Activated naive CD8-positive, alpha-beta T cell (primary cell): ENCODE measurements around the gene MYL5.
"Not testable (repeated sequence)": the region's sequence is repeated elsewhere in the genome, so short reads cannot be mapped to it uniquely, and the experiment has no call there.

Source experiments
- H3K27ac Mint-ChIP-seq: one replicate; pipeline ENCODE4 v1.8.0; 2021; ENCODE audit warnings: mixed read lengths
- H3K27me3 Mint-ChIP-seq: one replicate; pipeline ENCODE4 v1.8.0; 2021; ENCODE audit warnings: mixed read lengths
- H3K36me3 Mint-ChIP-seq: one replicate; pipeline ENCODE4 v1.8.0; 2021; ENCODE audit warnings: mixed read lengths
- H3K4me1 Mint-ChIP-seq: one replicate; pipeline ENCODE4 v1.8.0; 2021; ENCODE audit warnings: low read depth, mixed read lengths
- H3K4me3 Mint-ChIP-seq: one replicate; pipeline ENCODE4 v1.8.0; 2021; ENCODE audit warnings: mild to moderate bottlenecking, mixed read lengths
- H3K9me3 Mint-ChIP-seq: one replicate; pipeline ENCODE4 v1.8.0; 2021; ENCODE audit warnings: low read depth, mixed read lengths

MYL5 gene

GRCh38 chr4:692771-693554, 18.6 kb downstream of the MYL5 start:
- no peaks in the 10 kb centered on the region for H3K36me3 Mint-ChIP-seq
- H3K4me3 Mint-ChIP-seq, result no peak overlapping the region
- H3K27me3 Mint-ChIP-seq, result peaks cover 8% of the 10 kb centered on the region
- H3K9me3 Mint-ChIP-seq, result no peaks in the 10 kb centered on the region
- no peak overlapping the region for H3K27ac Mint-ChIP-seq
- no peaks in the 10 kb centered on the region for H3K4me1 Mint-ChIP-seq

GRCh38 chr4:694341-694940, 20.1 kb downstream of the MYL5 start:
- H3K4me1 Mint-ChIP-seq, H3K27ac Mint-ChIP-seq, H3K36me3 Mint-ChIP-seq, H3K9me3 Mint-ChIP-seq, H3K27me3 Mint-ChIP-seq, H3K4me3 Mint-ChIP-seq: not testable (repeated sequence)

- Mint-ChIP-seq H3K36me3 (no peaks in the 10 kb centered on the region), H3K27ac (no peak overlapping the region), H3K4me1 (peaks cover 6% of the 10 kb centered on the region), H3K4me3 (no peak overlapping the region), H3K27me3 (no peaks in the 10 kb centered on the region), H3K9me3 (no peaks in the 10 kb centered on the region)
These were observed 25.7 kb downstream of the MYL5 start for GRCh38 chr4:699816-700580.

GRCh38 chr4:700587-701264, 26.4 kb downstream of the MYL5 start:
- no peaks in the 10 kb centered on the region for H3K9me3 Mint-ChIP-seq
- no peak overlapping the region for H3K4me3 Mint-ChIP-seq
- H3K27me3 Mint-ChIP-seq, result no peaks in the 10 kb centered on the region
- no peaks in the 10 kb centered on the region for H3K36me3 Mint-ChIP-seq
- H3K4me1 Mint-ChIP-seq, result peaks cover 6% of the 10 kb centered on the region
- no peak overlapping the region for H3K27ac Mint-ChIP-seq

- Mint-ChIP-seq H3K9me3 (no peaks in the 10 kb centered on the region), H3K27me3 (no peaks in the 10 kb centered on the region), H3K4me1 (peaks cover 8% of the 10 kb centered on the region), H3K27ac (no peak overlapping the region), H3K36me3 (no peaks in the 10 kb centered on the region), H3K4me3 (no peak overlapping the region)
These were observed 28.3 kb downstream of the MYL5 start for GRCh38 chr4:702618-703048.

- H3K9me3 Mint-ChIP-seq, result no peaks in the 10 kb centered on the region
- H3K27ac Mint-ChIP-seq, result no peak overlapping the region
- H3K27me3 Mint-ChIP-seq, result no peaks in the 10 kb centered on the region
- H3K36me3 Mint-ChIP-seq, result no peaks in the 10 kb centered on the region
- H3K4me1 Mint-ChIP-seq, result peaks cover 11% of the 10 kb centered on the region
- H3K4me3 Mint-ChIP-seq, result no peak overlapping the region
These were observed 29.2 kb downstream of the MYL5 start for GRCh38 chr4:703336-704197.

GRCh38 chr4:704198-704891, 30.0 kb downstream of the MYL5 start:
- no peaks in the 10 kb centered on the region for H3K27me3 Mint-ChIP-seq
- no peak overlapping the region for H3K4me3 Mint-ChIP-seq
- no peaks in the 10 kb centered on the region for H3K36me3 Mint-ChIP-seq
- H3K27ac Mint-ChIP-seq, result no peak overlapping the region
- peaks cover 16% of the 10 kb centered on the region for H3K4me1 Mint-ChIP-seq
- H3K9me3 Mint-ChIP-seq, result no peaks in the 10 kb centered on the region

- Mint-ChIP-seq H3K27ac (no peak overlapping the region), H3K36me3 (no peaks in the 10 kb centered on the region), H3K9me3 (no peaks in the 10 kb centered on the region), H3K4me3 (peak overlapping the region; percentile 68), H3K4me1 (peaks cover 18% of the 10 kb centered on the region), H3K27me3 (no peaks in the 10 kb centered on the region)
These were observed 30.6 kb downstream of the MYL5 start for GRCh38 chr4:704971-705277.

- H3K4me3 Mint-ChIP-seq, result peak within 1 kb of the TSS; percentile 68
- peaks cover 20% of the 10 kb centered on the region for H3K4me1 Mint-ChIP-seq
- no peaks in the 10 kb centered on the region for H3K9me3 Mint-ChIP-seq
- H3K36me3 Mint-ChIP-seq, result no peaks in the 10 kb centered on the region
- no peak within 1 kb of the TSS for H3K27ac Mint-ChIP-seq
- no peaks in the 10 kb centered on the region for H3K27me3 Mint-ChIP-seq
These were observed 31.1 kb downstream of the MYL5 start, which contains the start of gene PCGF3 for GRCh38 chr4:705278-706082. Gene PCGF3 (plus strand): TSS chr4:705832. CDS start chr4:733681, 27,849 bp downstream.

GRCh38 chr4:706083-706633, 31.8 kb downstream of the MYL5 start:
- H3K4me3 Mint-ChIP-seq, H3K27me3 Mint-ChIP-seq, H3K9me3 Mint-ChIP-seq, H3K36me3 Mint-ChIP-seq, H3K27ac Mint-ChIP-seq: not testable (repeated sequence)
- H3K4me1 Mint-ChIP-seq, result peaks cover 25% of the 10 kb centered on the region

- Mint-ChIP-seq H3K36me3 (peaks cover 2% of the 10 kb centered on the region), H3K27me3 (no peaks in the 10 kb centered on the region), H3K4me1 (peaks cover 25% of the 10 kb centered on the region), H3K27ac (no peak overlapping the region), H3K9me3 (no peaks in the 10 kb centered on the region), H3K4me3 (no peak overlapping the region)
These were observed 32.7 kb downstream of the MYL5 start for GRCh38 chr4:706834-707598.

GRCh38 chr4:707929-708630, 33.7 kb downstream of the MYL5 start:
- H3K27me3 Mint-ChIP-seq, result no peaks in the 10 kb centered on the region
- H3K9me3 Mint-ChIP-seq, result no peaks in the 10 kb centered on the region
- H3K27ac Mint-ChIP-seq, result no peak overlapping the region
- H3K4me1 Mint-ChIP-seq, result peaks cover 25% of the 10 kb centered on the region
- peaks cover 2% of the 10 kb centered on the region for H3K36me3 Mint-ChIP-seq
- no peak overlapping the region for H3K4me3 Mint-ChIP-seq
